Ovary (tissue), 3 donors: ENCODE results near the gene OLFML2B.

ENCODE experiments used
- POLR2A ChIP-seq: fragments of 450-650 bp; IDR thresholded peaks from one replicate; pipeline ENCODE4 v1.6.1; 2017; ENCODE audit warnings: antibody characterized with exemption, mild to moderate bottlenecking, moderate library complexity
- TF ChIP-seq, protein P1 (sequence below), 3 donors: fragments of 450-650 bp in 2 of 3; fragments of 200-600 bp in 1 of 3; IDR thresholded peaks; one replicate each; pipeline versions ENCODE4 v1.5.1 to v1.8.0; 2016 to 2022; ENCODE audit warnings: antibody characterized with exemption in 3 of 3, mild to moderate bottlenecking in 1 of 3
- donor health status: DM: no; HTN: no; CAD: no.

DNA sequence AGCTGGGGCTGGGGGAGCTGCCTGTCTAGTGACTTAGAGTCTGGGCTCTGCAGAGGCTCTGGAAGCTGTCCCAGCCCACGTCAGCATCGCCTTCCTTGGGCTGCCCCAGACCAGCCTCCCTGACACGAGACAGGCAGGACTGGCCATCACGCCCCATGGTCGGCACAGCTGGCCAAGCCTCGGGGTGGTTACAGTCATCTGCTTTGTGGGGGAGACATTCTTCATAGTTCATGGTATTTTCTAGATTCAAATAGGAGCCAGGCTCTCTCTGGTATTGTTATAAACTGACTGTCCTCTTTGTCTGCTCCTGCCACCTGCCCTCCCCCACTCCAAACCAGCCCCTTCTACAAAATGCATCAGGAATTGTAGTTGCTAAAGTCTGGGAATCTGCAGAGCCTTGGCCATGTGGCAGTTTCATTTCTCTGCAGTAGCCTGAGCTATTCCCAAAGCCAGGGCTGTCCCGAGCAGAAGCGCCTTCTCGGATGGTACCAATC is 29.4 kb downstream of the OLFML2B start:
- TF ChIP-seq, protein P1, sequence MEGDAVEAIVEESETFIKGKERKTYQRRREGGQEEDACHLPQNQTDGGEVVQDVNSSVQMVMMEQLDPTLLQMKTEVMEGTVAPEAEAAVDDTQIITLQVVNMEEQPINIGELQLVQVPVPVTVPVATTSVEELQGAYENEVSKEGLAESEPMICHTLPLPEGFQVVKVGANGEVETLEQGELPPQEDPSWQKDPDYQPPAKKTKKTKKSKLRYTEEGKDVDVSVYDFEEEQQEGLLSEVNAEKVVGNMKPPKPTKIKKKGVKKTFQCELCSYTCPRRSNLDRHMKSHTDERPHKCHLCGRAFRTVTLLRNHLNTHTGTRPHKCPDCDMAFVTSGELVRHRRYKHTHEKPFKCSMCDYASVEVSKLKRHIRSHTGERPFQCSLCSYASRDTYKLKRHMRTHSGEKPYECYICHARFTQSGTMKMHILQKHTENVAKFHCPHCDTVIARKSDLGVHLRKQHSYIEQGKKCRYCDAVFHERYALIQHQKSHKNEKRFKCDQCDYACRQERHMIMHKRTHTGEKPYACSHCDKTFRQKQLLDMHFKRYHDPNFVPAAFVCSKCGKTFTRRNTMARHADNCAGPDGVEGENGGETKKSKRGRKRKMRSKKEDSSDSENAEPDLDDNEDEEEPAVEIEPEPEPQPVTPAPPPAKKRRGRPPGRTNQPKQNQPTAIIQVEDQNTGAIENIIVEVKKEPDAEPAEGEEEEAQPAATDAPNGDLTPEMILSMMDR (IDR thresholded peaks at IDR 0.05): no peak
- TF ChIP-seq POLR2A: no peak
